Upper lobe of left lung (tissue), 4 donors: ENCODE results near the gene SND1.

ENCODE experiments used
- CTCF ChIP-seq, 6 experiments: fragments of 450-650 bp in 4 of 6; fragments of 200-600 bp in 2 of 6; sonication (generic) in 2 of 6; IDR thresholded peaks; one replicate each; pipeline ENCODE4 v1.5.1; 2016 to 2019; ENCODE audit warnings: antibody characterized with exemption in 6 of 6
- EP300 ChIP-seq, 4 donors: sonication (generic); formaldehyde crosslinking; IDR thresholded peaks; one replicate each; pipeline ENCODE4 v1.5.1; 2017; ENCODE audit warnings: antibody characterized with exemption in 4 of 4, control low read depth in 2 of 4
- POLR2A ChIP-seq, 4 donors: fragments of 450-650 bp; IDR thresholded peaks; one replicate each; pipeline ENCODE4 v1.5.1; 2016 to 2017; ENCODE audit warnings: antibody characterized with exemption in 4 of 4, mild to moderate bottlenecking in 2 of 4

- TF ChIP-seq CTCF (IDR thresholded peaks at IDR 0.05) (no peak), POLR2A (IDR thresholded peaks at IDR 0.05) (no peak), EP300 (IDR thresholded peaks at IDR 0.05) (no peak)
Observed at GRCh38 chr7:127667759-127668530, 16.0 kb downstream of the SND1 start.
